HG03354 (cell line): ENCODE measurements around the gene CNOT10.
"Not testable (repeated sequence)": the region's sequence is repeated elsewhere in the genome, so short reads cannot be mapped to it uniquely, and the experiment has no call there.

ENCODE experiments used
- ATAC-seq: cut with Tn5 transposase; IDR thresholded peaks from one replicate; pipeline ENCODE4 v1.9.1; 2021; ENCODE audit warnings: mild to moderate bottlenecking; ENCODE audit not compliant: unreplicated experiment, poor library complexity, severe bottlenecking

The CNOT10 gene, protein sequence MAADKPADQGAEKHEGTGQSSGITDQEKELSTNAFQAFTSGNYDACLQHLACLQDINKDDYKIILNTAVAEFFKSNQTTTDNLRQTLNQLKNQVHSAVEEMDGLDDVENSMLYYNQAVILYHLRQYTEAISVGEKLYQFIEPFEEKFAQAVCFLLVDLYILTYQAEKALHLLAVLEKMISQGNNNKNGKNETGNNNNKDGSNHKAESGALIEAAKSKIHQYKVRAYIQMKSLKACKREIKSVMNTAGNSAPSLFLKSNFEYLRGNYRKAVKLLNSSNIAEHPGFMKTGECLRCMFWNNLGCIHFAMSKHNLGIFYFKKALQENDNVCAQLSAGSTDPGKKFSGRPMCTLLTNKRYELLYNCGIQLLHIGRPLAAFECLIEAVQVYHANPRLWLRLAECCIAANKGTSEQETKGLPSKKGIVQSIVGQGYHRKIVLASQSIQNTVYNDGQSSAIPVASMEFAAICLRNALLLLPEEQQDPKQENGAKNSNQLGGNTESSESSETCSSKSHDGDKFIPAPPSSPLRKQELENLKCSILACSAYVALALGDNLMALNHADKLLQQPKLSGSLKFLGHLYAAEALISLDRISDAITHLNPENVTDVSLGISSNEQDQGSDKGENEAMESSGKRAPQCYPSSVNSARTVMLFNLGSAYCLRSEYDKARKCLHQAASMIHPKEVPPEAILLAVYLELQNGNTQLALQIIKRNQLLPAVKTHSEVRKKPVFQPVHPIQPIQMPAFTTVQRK

DNA sequence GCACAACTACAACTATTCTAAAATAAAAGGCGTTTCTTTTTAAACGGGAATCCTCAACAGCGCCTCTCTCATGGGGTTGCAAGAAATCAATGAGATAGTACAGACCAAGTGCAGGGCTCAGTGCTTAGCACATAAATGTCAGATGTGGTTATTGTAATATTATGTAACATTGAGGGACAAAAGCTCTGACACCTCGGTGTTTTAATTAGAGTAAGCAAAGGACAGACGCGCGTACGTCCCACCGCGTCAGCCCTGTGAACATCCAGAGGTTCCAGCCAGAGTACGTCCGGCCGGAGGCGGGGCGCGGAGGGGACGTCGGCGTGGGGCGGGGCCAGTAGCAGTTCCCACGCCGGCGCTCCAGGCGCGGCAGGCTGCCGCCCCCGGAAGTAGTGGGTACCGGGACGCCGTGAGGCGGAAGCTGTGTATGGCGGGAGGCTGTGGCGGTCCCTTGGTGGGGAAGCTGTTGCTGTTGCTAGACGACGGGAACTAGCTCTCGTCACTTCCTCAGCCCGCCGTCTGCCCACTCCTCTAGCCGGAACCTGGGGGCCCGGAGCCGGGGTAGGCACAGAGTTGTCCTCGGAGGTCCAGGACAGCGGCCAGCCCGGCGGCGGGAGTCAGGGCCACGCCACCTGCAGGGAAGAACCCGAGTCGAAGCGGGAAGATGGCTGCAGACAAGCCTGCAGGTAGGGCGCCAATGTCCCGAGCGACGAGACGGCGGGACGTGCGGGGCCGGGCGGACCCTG lies at the start of gene CNOT10:
Gene CNOT10, plus strand, starts transcription at position 389 of the 743 bp plus-strand sequence. Its CDS starts 273 bp downstream, at position 662.
- peak; percentile 98 for ATAC-seq

DNA sequence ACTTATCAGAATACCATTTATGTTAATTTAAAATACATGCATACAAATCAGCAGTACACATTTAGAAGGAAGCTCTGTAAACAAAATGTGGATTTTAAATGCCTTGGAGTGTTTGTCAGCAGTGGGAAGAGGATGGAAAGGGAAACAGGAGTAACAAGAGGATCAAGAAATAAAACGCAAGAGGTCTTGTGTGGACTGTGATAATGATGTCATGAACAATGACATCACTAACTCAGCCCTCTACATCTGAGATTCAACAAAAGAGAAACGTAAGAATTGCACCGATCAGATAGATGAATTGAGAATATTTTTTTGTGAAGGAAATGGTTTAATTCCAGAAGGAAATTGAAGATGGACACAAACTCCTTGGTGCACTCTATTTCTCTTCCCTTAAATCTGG lies 44.0 kb upstream of the CNOT10 start:
- no peak for ATAC-seq

DNA sequence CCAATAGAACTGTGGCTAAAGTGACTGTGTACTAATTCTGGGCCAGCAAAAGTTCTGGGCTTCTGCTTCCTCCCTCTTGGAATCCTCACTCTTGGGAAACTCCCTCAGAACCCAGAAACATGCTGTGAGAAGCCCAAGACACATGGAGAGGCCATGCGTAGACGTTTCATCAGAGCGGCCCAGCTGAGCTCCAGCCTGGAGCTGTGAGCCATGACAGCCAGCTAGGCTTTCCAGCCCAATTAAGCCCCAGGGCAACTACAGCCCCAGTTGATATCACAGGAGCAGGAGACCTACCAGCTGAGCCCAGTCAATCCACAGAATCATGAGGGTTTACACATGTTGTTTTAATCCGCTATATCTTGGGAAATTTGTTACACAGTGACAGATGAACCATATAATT lies 43.6 kb upstream of the CNOT10 start:
- ATAC-seq: no peak

DNA sequence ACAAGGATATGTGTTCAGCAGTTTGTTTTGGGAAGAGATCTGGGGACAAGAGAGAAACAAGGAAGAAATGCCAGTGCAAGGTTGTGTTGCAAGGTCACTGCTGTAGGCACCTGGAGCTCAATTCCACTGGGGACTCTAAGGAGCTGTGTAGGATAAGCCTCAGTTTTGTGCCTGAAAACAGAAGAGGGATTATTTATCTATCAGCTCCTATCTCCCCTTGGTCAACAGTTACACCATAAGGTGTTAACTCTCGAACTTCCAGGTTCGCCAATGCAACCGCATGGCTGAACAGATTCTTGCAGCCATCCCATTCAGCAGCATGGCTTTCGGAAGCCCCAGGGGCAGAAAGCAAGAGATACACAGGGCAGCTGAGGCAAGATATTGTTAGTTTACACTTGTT lies 41.6 kb upstream of the CNOT10 start:
- no peak for ATAC-seq

DNA sequence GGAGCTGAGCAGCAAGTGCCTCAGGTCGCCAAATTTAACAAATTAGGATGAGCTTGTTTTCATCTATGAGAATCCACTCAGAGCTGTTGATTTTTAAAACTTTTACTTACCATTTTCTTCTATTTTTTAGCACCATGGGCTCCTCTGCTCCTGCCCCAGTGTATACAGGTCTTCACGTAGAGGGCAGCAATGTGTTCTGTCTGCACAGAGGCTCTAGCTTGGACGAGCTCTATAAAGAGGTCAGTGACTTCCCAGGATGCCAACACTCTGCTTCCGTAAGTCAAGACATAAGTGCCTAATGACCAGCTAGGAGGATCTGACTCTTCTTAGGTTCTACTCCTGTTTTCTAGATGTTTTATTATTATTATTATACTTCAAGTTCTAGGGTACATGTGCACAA lies 41.2 kb upstream of the CNOT10 start:
- no peak for ATAC-seq

DNA sequence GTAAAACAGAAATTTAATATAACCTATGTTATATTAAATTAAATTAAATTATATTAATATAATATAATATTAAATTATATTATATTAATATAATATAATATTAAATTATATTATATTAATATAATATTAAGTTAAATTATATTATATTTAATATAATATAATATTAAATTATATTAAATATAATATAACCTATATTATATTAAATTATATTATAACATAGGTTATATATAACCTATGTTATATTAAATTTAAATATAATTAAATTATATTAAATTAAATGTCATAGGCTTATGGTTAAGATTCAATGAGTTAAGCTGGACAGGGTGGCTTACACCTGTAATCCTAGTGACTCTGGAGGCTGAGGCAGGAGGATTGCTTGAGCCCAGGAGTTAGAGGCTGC lies 40.6 kb upstream of the CNOT10 start:
- ATAC-seq: no peak

DNA sequence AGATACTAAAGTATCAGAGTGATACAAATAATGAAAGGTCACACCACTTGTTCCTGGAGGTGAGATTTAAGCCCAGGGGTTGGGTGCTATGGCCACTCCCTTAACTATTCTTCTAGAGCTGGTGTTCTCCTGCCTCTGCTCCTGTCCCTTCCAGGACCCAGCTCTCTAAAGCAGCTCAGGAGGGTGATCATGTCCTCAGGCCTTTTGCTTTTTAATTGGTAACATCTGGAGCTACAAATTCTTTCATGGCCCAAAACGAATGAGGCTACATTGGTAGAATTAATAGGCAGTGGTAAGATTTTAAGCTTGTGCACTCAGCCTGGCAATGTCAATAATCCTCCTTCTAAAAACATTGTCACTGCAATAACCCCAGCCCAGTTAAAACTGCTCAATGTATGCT lies 38.2 kb upstream of the CNOT10 start:
- ATAC-seq: no peak

DNA sequence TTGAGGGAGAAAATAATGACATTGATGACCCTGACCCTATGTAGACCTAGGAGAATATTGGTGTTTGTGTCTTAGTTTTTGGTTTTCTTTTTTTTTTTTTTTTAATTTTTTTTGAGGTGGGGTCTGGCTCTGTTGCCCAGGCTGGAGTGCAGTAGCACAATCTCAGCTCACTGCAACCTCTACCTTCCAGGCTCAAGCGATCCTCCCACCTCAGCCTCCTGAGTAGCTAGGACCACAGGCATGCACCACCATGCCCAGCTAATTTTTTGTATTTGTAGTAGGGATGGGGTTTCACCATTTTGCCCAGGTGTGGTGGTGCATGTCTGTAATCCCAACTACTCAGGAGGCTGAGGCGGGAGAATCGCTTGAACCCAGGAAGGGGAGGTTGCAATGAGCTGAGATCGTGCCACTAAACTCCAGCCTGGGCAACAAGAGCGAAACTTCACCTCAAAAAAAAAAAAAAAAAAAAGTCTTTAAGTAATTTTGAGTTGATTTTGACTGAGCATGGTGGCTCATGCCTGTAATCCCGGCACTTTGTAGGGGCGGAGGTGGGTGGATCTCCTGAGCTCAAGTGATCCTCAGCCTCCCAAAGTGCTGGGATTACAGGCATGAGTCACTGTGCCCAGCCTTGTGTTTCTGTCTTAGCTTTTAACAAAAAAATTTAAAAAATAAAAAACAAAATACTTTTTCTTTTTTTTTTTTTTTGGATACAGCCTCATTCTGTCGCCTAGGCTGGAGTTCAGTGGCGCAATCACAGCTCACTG lies 32.5 kb upstream of the CNOT10 start:
- ATAC-seq: not testable (repeated sequence)

DNA sequence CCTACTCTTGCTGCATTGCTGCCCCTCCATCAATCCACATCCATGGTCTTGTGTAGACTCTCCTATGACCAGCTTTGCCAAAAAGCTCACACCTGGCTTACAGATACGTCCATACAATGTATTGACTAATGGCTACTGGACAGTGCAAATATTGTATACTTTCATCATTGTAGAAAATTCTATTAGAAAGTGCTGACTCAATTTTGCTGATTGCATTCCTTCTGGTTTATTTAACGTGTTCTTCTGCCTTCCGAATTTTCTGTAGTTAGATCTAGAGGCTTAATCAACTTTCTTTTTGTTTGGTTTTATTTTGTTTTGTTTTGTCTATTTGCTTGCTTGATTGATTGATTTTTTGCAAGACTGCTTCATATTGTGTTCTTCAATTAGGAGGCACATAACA lies 29.8 kb upstream of the CNOT10 start:
- no peak for ATAC-seq

DNA sequence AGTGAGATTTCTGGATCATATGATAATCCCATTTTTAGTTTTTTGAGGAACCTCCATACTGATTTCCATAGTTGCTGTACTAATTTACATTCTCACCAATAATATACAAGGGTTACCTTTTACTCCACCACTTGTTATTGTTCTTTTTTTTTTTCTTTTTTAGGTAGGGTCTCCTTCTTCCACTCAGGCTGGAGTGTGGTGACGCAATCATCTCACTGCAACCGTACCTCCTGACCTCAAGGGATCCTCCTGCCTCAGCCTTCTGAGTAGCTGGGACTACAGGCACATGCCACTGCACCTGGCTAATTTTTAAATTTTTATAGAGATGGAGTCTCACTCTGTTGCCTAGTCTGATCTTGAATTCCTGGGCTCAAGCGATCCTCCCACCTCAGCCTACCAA lies 24.4 kb upstream of the CNOT10 start:
- no peak for ATAC-seq

DNA sequence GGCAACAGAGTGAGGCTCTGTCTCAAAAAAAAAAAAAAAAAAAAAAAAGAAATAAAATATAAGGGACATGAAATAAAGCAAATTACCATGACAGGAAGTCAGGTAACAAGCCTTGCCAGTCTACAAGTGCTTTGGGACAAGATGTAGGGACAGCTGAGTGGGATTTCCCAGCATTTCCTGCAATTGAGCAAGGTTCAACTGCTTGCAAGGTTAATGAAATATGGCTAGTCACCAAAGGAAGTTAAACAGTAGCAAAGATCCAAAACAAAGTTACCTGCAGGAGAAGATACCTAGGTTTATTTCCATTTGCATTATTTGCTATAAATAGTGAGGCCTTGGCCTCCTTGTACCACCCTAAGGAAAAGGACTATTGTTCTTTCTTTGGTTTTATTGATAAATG lies 22.3 kb upstream of the CNOT10 start:
- no peak for ATAC-seq

DNA sequence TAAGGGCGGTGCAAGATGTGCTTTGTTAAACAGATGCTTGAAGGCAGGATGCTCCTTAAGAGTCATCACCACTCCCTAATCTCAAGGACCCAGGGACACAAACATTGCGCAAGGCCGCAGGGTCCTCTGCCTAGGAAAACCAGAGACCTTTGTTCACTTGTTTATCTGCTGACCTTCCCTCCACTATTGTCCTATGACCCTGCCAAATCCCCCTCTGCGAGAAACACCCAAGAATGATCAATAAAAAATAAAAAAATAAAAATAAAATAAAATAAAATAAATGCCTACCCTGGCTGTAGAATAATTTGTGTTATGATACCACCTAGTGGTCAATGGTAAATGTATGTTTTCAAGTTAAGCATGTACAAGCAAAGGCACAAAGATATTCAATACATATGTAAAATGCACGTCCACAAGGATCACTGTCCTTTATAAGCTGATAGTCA lies 20.3 kb upstream of the CNOT10 start:
- ATAC-seq: not testable (repeated sequence)

DNA sequence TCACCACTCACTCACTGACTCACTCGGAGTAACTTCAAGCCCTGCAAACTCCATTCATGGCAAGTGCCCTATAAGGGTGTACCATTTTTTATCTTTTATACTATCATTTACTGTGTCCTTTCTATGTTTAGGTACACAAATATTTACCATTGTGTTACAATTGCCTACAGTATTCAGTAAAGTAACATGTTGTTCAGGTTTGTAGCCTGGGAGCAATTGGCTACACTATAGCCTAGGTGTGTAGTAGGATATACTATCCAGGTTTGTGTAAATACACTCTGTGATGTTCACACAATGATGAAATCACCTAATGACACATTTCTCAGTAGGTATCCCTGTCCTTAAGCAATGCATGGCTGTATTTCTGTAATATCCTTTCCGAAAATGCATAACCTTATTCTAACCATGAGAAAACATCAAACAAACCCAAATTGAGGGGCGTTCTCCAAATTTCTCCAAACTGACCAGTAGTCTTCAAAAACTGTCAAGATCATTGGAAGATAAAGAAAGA lies 17.9 kb upstream of the CNOT10 start:
- no peak for ATAC-seq

DNA sequence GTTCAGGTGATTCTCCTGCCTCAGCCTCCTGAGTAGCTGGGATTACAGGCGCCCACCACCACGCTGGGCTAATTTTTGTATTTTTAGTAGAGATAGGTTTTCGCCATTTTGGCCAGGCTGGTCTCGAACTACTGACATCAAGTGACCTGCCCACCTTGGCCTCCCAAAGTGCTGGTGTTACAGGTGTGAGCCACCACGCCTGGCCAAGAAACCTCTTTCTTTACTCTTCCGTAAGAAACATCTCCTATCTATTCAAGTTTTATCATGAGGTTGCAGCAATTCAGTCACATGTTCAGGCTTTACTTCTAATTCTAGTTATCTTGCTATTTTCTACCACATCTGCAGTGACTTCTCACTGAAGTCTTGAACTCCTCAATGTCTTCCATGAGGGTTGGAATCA lies 15.8 kb upstream of the CNOT10 start:
- not testable (repeated sequence) for ATAC-seq

DNA sequence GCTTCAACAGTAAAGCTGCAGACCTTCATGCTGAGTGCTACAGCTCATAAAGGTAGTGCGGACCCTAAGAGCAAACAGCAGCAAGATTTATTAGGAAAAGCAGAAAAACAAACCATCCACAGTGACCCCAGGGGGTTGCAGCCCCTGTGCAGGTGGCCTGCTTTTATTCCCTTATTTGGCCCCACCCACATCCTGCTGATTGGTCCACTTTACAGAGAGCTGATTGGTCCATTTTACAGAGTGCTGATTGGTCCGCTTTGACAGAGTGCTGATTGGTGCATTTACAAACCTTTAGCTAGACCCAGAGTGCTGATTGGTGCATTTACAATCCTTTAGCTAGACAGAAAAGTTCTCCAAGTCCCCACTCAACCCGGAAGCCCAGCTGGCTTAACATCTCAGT lies 11.3 kb upstream of the CNOT10 start:
- not testable (repeated sequence) for ATAC-seq

DNA sequence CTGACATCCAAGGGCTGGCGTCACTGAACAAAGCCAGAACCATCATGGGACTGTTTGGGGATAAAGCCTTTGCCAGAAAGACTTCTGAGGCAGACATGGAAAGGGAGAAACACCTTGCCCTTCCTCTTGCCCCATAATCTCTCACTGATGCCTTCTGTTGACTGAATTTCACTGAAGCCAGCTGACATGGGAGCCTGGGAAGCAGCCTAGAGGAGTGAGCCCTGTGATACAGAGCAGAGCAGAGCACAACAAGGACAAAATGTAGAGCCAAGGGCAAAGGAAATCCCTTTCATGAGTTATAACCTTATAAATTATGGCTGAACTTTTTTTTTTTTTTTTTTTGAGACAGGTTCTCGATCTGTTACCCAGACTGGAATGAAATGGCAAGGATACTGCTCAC lies 9.8 kb upstream of the CNOT10 start:
- ATAC-seq: no peak

DNA sequence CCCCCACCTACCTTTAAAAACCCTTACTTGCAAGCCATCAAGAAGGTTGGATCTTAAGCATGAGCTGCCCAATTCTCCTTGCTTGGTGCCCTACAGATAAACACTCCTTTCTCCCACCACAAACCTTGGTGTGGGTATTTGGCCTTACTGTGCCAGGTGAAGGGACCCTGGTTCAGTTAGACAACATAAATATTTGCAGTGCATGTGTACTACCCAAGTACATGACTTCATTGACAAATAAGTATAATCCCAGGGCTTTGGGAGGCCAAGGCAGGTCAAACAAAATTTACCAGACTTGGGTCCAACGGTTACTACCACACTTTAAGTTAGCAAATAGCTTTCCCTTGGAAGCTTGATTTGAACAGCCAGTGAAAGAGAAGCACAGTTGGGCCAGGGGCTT lies 9.3 kb upstream of the CNOT10 start:
- ATAC-seq: no peak

DNA sequence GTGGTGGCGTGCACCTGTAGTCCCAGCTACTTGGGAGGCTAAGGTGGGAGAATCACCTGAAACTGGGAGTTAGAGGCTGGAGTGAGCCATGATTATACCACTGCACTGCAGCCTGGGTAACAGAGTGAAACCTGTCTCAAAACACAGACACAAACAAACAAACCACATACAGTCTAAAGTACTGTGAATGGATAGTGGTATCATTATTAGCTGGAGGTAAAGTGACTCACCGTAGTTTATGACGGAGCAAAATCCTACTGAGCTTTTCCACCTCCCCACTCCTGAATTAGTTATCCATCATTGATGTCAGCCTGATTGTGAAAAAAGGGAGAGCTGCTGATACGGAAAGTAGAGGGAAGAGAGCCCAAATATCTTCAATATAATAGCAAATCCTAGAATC lies 3.2 kb upstream of the CNOT10 start:
- no peak for ATAC-seq

DNA sequence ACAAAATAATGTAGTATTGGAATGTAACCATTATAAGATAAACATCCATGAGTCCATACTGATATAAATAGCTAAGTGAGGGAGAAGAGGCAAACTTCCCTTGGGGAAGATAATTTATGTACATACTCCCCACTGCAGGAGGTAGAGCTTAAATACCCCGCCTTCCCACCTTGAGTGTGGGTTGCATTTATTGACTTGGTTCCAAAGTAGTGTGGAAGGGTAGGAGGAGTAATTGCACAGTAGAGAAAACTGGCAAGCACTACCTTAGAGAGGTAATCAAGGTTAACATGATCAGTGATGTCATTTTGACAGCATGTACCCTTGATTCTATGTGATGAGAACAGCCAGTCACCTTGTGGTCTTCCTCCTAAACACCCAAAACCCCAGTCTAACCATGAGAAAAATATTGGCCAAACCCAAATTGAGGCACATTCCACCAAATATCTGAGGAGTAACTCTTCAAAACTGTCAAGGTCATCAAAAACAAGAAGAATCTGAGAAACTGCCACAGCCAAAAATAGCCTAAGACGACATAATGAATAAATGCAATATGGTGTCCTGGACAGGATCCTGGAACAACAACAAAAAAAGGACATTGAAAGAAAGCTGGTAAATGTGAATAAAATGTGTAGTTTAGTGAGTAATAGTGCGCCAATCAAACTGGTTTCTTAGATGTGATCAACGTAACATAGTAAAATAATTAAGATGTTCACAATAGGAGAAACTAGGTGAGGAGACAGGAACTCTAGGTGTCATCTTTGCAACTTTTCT lies 774 bp upstream of the CNOT10 start:
- no peak for ATAC-seq
